ENCODE measurements around the gene PRPF31.

- TF ChIP-seq, protein P1, sequence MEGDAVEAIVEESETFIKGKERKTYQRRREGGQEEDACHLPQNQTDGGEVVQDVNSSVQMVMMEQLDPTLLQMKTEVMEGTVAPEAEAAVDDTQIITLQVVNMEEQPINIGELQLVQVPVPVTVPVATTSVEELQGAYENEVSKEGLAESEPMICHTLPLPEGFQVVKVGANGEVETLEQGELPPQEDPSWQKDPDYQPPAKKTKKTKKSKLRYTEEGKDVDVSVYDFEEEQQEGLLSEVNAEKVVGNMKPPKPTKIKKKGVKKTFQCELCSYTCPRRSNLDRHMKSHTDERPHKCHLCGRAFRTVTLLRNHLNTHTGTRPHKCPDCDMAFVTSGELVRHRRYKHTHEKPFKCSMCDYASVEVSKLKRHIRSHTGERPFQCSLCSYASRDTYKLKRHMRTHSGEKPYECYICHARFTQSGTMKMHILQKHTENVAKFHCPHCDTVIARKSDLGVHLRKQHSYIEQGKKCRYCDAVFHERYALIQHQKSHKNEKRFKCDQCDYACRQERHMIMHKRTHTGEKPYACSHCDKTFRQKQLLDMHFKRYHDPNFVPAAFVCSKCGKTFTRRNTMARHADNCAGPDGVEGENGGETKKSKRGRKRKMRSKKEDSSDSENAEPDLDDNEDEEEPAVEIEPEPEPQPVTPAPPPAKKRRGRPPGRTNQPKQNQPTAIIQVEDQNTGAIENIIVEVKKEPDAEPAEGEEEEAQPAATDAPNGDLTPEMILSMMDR (conservative IDR thresholded peaks at IDR 0.05): no peak
- TF ChIP-seq EZH2 (IDR thresholded peaks at IDR 0.05; ENCODE audit: low read depth): no peak
Observed at GRCh38 chr19:54105796-54106195, 9.8 kb upstream of the PRPF31 start.
